Endothelial cell of umbilical vein (primary cell): ENCODE results near the gene SNX19. TPM values are rescaled to one million over a fixed set of nuclear protein-coding genes. Genes with fewer than 3 reads are reported as not detected.

Experiments used
- BruUV-seq: library from RNA; stranded (reverse); fragments of 400-500 nt; replicated peaks from 2 replicates; lab custom pipeline; 2021; lab: Mats Ljungman, UMichigan
- CTCF ChIA-PET: fragments of 300-600, 350-600 bp; sonication (Branson Sonifier 250); formaldehyde crosslinking; loops from one replicate; lab custom pipeline; 2021; ENCODE audit warnings: antibody characterized with exemption, inconsistent platforms; lab: Charles Lee
- POLR2A ChIA-PET: fragments of 300-600, 350-600 bp; sonication (Branson Sonifier 250); formaldehyde crosslinking; loops from one replicate; lab custom pipeline; 2021; ENCODE audit warnings: antibody characterized with exemption, inconsistent platforms; lab: Charles Lee
- DNase-seq: peaks from one replicate; pipeline ENCODE4 v3.0.0-alpha.2; 2011; ENCODE audit warnings: low read depth, low spot score
- FAIRE-seq: peaks from 2 replicates; lab custom pipeline; 2011; peaks lifted over from hg19 to GRCh38; lab: Jason Lieb, UNC
- H2AFZ ChIP-seq: 2 replicates; pipeline ENCODE4 v1.6.0; 2012; ENCODE audit warnings: low read depth, low read length, control low read depth, inconsistent platforms
- H3K27ac ChIP-seq: 2 replicates; pipeline ENCODE4 v1.5.1; 2011; ENCODE audit warnings: low read depth, mild to moderate bottlenecking, control low read depth, low read length, moderate library complexity; ENCODE audit not compliant: insufficient read depth
- H3K27me3 ChIP-seq, 2 experiments: 2 replicates each; pipeline versions ENCODE4 v1.6.0 to v1.6.1; 2011; ENCODE audit warnings: low read length in 2 of 2, mixed read lengths in 1 of 2; ENCODE audit not compliant: control insufficient read depth in 2 of 2, insufficient read depth in 2 of 2
- H3K36me3 ChIP-seq, 2 experiments: 2 replicates in 1 of 2; 3 replicates in 1 of 2; pipeline ENCODE4 v1.5.1; 2011; ENCODE audit warnings: low read length in 2 of 2, mild to moderate bottlenecking in 1 of 2, moderate library complexity in 1 of 2; ENCODE audit not compliant: control insufficient read depth in 2 of 2, insufficient read depth in 2 of 2; ENCODE audit errors: extremely low read depth in 1 of 2
- H3K4me1 ChIP-seq: 3 replicates; pipeline ENCODE4 v1.5.1; 2011; ENCODE audit warnings: mild to moderate bottlenecking, low read length; ENCODE audit not compliant: control insufficient read depth, insufficient read depth; ENCODE audit errors: extremely low read depth
- H3K4me2 ChIP-seq: 2 replicates; pipeline ENCODE4 v1.6.1; 2011; ENCODE audit warnings: low read length, control low read depth, mixed read lengths; ENCODE audit not compliant: insufficient read depth
- H3K4me3 ChIP-seq, 3 experiments: fragments of 200-600 bp in 1 of 3; sonication (generic), shearing (Covaris generic) in 1 of 3; replicated peaks in 1 of 3; 2 replicates each; pipeline ENCODE4 v1.5.1; 2011 to 2016; ENCODE audit warnings: control low read depth in 3 of 3, low read length in 3 of 3, mild to moderate bottlenecking in 2 of 3, inconsistent platforms in 1 of 3, low read depth in 1 of 3, moderate library complexity in 1 of 3; ENCODE audit not compliant: insufficient read depth in 1 of 3
- H3K79me2 ChIP-seq: 2 replicates; pipeline ENCODE4 v1.6.0; 2012; ENCODE audit warnings: low read length, inconsistent platforms; ENCODE audit not compliant: control insufficient read depth, insufficient read depth
- H3K9ac ChIP-seq: replicated peaks from 2 replicates; pipeline ENCODE3; 2011; ENCODE audit warnings: low read length, control low read depth; ENCODE audit not compliant: insufficient read depth; ENCODE audit errors: extremely low read depth
- H3K9me1 ChIP-seq: replicated peaks from 3 replicates; pipeline ENCODE4 v1.6.0; 2011; ENCODE audit warnings: mild to moderate bottlenecking, low read length; ENCODE audit not compliant: control insufficient read depth, insufficient read depth; ENCODE audit errors: extremely low read depth
- H3K9me3 ChIP-seq: replicated peaks from 2 replicates; pipeline ENCODE4 v1.5.1; 2012; ENCODE audit warnings: low read length, inconsistent platforms; ENCODE audit not compliant: control insufficient read depth, insufficient read depth
- H4K20me1 ChIP-seq: replicated peaks from 2 replicates; pipeline ENCODE3; 2011; ENCODE audit warnings: mild to moderate bottlenecking, low read length; ENCODE audit not compliant: control insufficient read depth, insufficient read depth; ENCODE audit errors: extremely low read depth
- EZH2 ChIP-seq: IDR thresholded peaks from 2 replicates; pipeline ENCODE4 v1.6.1; 2012; ENCODE audit warnings: borderline replicate concordance, low read depth, mild to moderate bottlenecking, moderate library complexity, low read length, inconsistent platforms; ENCODE audit not compliant: severe bottlenecking
- GATA2 ChIP-seq: IDR thresholded peaks from 2 replicates; pipeline ENCODE4 v1.7.0; 2011; ENCODE audit warnings: low read depth, mild to moderate bottlenecking, moderate library complexity, mixed read lengths, low read length; ENCODE audit not compliant: insufficient read length, insufficient read depth
- POLR2A ChIP-seq: IDR thresholded peaks from 2 replicates; pipeline ENCODE4 v1.6.1; 2012; ENCODE audit warnings: low read depth, mild to moderate bottlenecking, control low read depth, low read length
- POLR2AphosphoS5 ChIP-seq: IDR thresholded peaks from 2 replicates; pipeline ENCODE4 v1.6.1; 2012; ENCODE audit warnings: low read depth, mild to moderate bottlenecking, control low read depth, low read length, moderate library complexity; ENCODE audit not compliant: insufficient read depth
- dilution Hi-C: fragments of 300-500 bp; cut with MboI; formaldehyde crosslinking; loops from one replicate; pipeline ENCODE4 v1.15.0; 2019; ENCODE audit warnings: low sequenced_read_pairs; ENCODE audit not compliant: extremely low pct_ligation_motif_present
- intact Hi-C: fragments of 100-400 bp; cut with micrococcal nuclease; formaldehyde crosslinking; loops from one replicate; pipeline ENCODE4 v1.10.0; 2022
- polyA plus RNA-seq, 4 experiments: library from polyadenylated mRNA; depleted of rRNA in 3 of 4; stranded (reverse) in 3 of 4; unstranded in 1 of 4; fragments of >200 nt; gene quantifications; 2 replicates each; pipeline versions ENCODE4 v1.2.1 to v1.2.3, GENCODE V29; 2011 to 2012; ENCODE audit warnings: missing spikeins in 1 of 4
- total RNA-seq: library from RNA; stranded (reverse); gene quantifications from 2 replicates; pipeline ENCODE4 v1.2.3, GENCODE V29; 2021
- TF ChIP-seq, protein P1 (sequence below), 2 donors: IDR thresholded peaks; 1 replicate in 1 of 2; 2 replicates in 1 of 2; pipeline ENCODE4 v1.5.1; 2011; ENCODE audit warnings: low read length in 2 of 2, mild to moderate bottlenecking in 2 of 2, moderate library complexity in 2 of 2, control low read depth in 1 of 2, inconsistent platforms in 1 of 2, low read depth in 1 of 2; ENCODE audit not compliant: insufficient read depth in 1 of 2; ENCODE audit errors: extremely low read depth in 1 of 2
- TF ChIP-seq, protein P2 (sequence below): IDR thresholded peaks from 2 replicates; pipeline ENCODE4 v1.6.1; 2011; ENCODE audit not compliant: insufficient read depth, insufficient read length

SNX19 gene
- total and polyA plus RNA-seq, 2 donors (not counting 3 experiments of a cell fraction or from before 2014, with no cell fraction given), result 37.4 to 49.8 TPM

GRCh38 chr11:130894322-130895025 lies 21.8 kb downstream of the SNX19 start:
- dilution Hi-C loops, result no loop called here
- Histone ChIP-seq H3K4me1 (peaks cover 57% of the 10 kb centered on the region), H3K4me2 (no peak overlapping the region), H3K4me3 (no peak overlapping the region), H3K9me1 (no peaks in the 10 kb centered on the region), H3K9ac (no peak overlapping the region), H3K27ac (peak overlapping the region; percentile 13), H3K9me3 (no peaks in the 10 kb centered on the region), H4K20me1 (no peaks in the 10 kb centered on the region), H3K27me3 (no peaks in the 10 kb centered on the region), H3K79me2 (no peaks in the 10 kb centered on the region), H3K36me3 (peaks cover 3 to 13% of the 10 kb centered on the region in 2 experiments), H2AFZ (no peak overlapping the region)
- DNase-seq (peak; percentile 90), FAIRE-seq (peak; percentile 85)
- CTCF ChIA-PET, result interaction anchor here (0.8 to 8.2 kb wide), 17 partner anchors 9 to 780 kb away, joined by 3 to 125 read pairs (median 7); partner anchors contain the start of gene SNX19
- TF ChIP-seq, protein P1, sequence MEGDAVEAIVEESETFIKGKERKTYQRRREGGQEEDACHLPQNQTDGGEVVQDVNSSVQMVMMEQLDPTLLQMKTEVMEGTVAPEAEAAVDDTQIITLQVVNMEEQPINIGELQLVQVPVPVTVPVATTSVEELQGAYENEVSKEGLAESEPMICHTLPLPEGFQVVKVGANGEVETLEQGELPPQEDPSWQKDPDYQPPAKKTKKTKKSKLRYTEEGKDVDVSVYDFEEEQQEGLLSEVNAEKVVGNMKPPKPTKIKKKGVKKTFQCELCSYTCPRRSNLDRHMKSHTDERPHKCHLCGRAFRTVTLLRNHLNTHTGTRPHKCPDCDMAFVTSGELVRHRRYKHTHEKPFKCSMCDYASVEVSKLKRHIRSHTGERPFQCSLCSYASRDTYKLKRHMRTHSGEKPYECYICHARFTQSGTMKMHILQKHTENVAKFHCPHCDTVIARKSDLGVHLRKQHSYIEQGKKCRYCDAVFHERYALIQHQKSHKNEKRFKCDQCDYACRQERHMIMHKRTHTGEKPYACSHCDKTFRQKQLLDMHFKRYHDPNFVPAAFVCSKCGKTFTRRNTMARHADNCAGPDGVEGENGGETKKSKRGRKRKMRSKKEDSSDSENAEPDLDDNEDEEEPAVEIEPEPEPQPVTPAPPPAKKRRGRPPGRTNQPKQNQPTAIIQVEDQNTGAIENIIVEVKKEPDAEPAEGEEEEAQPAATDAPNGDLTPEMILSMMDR (IDR thresholded peaks at IDR 0.05; ENCODE audit: extremely low read depth in 1 of 2, insufficient read depth in 1 of 2, low read depth in 1 of 2, low read length in 2 of 2), result peak; percentile 72 to 86
- TF ChIP-seq, protein P2, sequence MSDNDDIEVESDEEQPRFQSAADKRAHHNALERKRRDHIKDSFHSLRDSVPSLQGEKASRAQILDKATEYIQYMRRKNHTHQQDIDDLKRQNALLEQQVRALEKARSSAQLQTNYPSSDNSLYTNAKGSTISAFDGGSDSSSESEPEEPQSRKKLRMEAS, result no peak
- TF ChIP-seq POLR2A (no peak), GATA2 (no peak), EZH2 (no peak), POLR2AphosphoS5 (no peak)
- POLR2A ChIA-PET, result no interaction called here
- intact Hi-C loops, result loop anchor here (1.0 to 10.0 kb wide), 6 partner anchors 27 to 1178 kb away; partner anchors contain the start of gene ZBTB44
- no TSS peak for BruUV-seq
